H9 (cell line): Measurements from ENCODE around the gene PHGDH. TPM values are rescaled to one million over a fixed set of nuclear protein-coding genes. Genes with fewer than 3 reads are reported as not detected.

Source experiments
- DNase-seq: peaks from one replicate; pipeline ENCODE4 v3.0.0-alpha.2; 2017
- H2AFZ ChIP-seq: one replicate; pipeline ENCODE4 v1.6.1; 2013; ENCODE audit warnings: mild to moderate bottlenecking, low read length, control low read depth, moderate library complexity
- H2AK5ac ChIP-seq: 2 replicates; pipeline ENCODE4 v1.6.1; 2013; ENCODE audit warnings: low read length, control low read depth, mixed read lengths; ENCODE audit not compliant: insufficient read length
- H2BK120ac ChIP-seq: one replicate; pipeline ENCODE4 v1.6.1; 2013; ENCODE audit warnings: low read depth, mild to moderate bottlenecking, low read length, control low read depth, inconsistent platforms; ENCODE audit not compliant: poor library complexity, severe bottlenecking
- H2BK12ac ChIP-seq: 2 replicates; pipeline ENCODE4 v1.6.1; 2013; ENCODE audit warnings: low read length, control low read depth, mixed read lengths, low read depth; ENCODE audit not compliant: insufficient read length
- H2BK15ac ChIP-seq: 2 replicates; pipeline ENCODE4 v1.6.1; 2013; ENCODE audit warnings: low read depth, low read length, control low read depth
- H2BK20ac ChIP-seq: one replicate; pipeline ENCODE4 v1.6.1; 2013; ENCODE audit warnings: low read depth, mild to moderate bottlenecking, low read length, control low read depth, inconsistent platforms; ENCODE audit not compliant: poor library complexity, severe bottlenecking
- H2BK5ac ChIP-seq: 2 replicates; pipeline ENCODE4 v1.6.1; 2013; ENCODE audit warnings: low read length, control low read depth, mixed read lengths; ENCODE audit not compliant: insufficient read length
- H3K14ac ChIP-seq: 2 replicates; pipeline ENCODE4 v1.6.1; 2013; ENCODE audit warnings: low read length, control low read depth; ENCODE audit not compliant: insufficient read depth
- H3K18ac ChIP-seq: 2 replicates; pipeline ENCODE4 v1.6.1; 2013; ENCODE audit warnings: low read depth, mild to moderate bottlenecking, mixed read lengths, low read length, control low read depth; ENCODE audit not compliant: insufficient read length
- H3K23ac ChIP-seq: 2 replicates; pipeline ENCODE4 v1.6.1; 2013; ENCODE audit warnings: low read length, control low read depth, mixed read lengths, low read depth; ENCODE audit not compliant: insufficient read length
- H3K23me2 ChIP-seq: 2 replicates; pipeline ENCODE4 v1.6.1; 2013; ENCODE audit warnings: low read depth, mild to moderate bottlenecking, mixed read lengths, low read length, control low read depth; ENCODE audit not compliant: insufficient read length, poor library complexity, severe bottlenecking
- H3K27ac ChIP-seq: 2 replicates; pipeline ENCODE4 v1.5.1; 2013; ENCODE audit warnings: low read length, control low read depth, mixed read lengths, low read depth; ENCODE audit not compliant: insufficient read length
- H3K27me3 ChIP-seq: 2 replicates; pipeline ENCODE4 v1.6.1; 2013; ENCODE audit warnings: low read length, control low read depth, inconsistent platforms; ENCODE audit not compliant: insufficient read depth
- H3K4ac ChIP-seq: 2 replicates; pipeline ENCODE4 v1.6.1; 2013; ENCODE audit warnings: low read depth, mild to moderate bottlenecking, control low read depth, inconsistent platforms, low read length, moderate library complexity
- H3K4me1 ChIP-seq: 2 replicates; pipeline ENCODE4 v1.6.1; 2013; ENCODE audit warnings: low read length, control low read depth, inconsistent platforms; ENCODE audit not compliant: insufficient read depth
- H3K4me2 ChIP-seq: 2 replicates; pipeline ENCODE4 v1.6.1; 2013; ENCODE audit warnings: low read length, control low read depth, mixed read lengths; ENCODE audit not compliant: insufficient read length, insufficient read depth
- H3K56ac ChIP-seq: 2 replicates; pipeline ENCODE4 v1.6.1; 2013; ENCODE audit warnings: low read depth, mild to moderate bottlenecking, mixed read lengths, low read length, control low read depth; ENCODE audit not compliant: insufficient read length
- H3K79me1 ChIP-seq: 2 replicates; pipeline ENCODE4 v1.6.1; 2013; ENCODE audit warnings: low read depth, mild to moderate bottlenecking, moderate library complexity, low read length, control low read depth, inconsistent platforms; ENCODE audit not compliant: insufficient read depth, poor library complexity, severe bottlenecking
- H3K79me2 ChIP-seq: 2 replicates; pipeline ENCODE4 v1.6.1; 2013; ENCODE audit warnings: low read length, control low read depth, inconsistent platforms; ENCODE audit not compliant: insufficient read depth
- H3K9ac ChIP-seq: 2 replicates; pipeline ENCODE4 v1.6.1; 2013; ENCODE audit warnings: low read length, control low read depth, mixed read lengths; ENCODE audit not compliant: insufficient read length; ENCODE audit errors: extremely low read depth
- H3K9me3 ChIP-seq: one replicate; pipeline ENCODE4 v1.6.1; 2013; ENCODE audit warnings: low read depth, low read length, inconsistent platforms; ENCODE audit not compliant: control insufficient read depth
- H3T11ph ChIP-seq: one replicate; pipeline ENCODE4 v1.6.1; 2013; ENCODE audit warnings: mild to moderate bottlenecking, low read length, control low read depth, inconsistent platforms
- H4K20me1 ChIP-seq: one replicate; pipeline ENCODE4 v1.6.1; 2013; ENCODE audit not compliant: control insufficient read depth, insufficient read length, insufficient read depth
- H4K5ac ChIP-seq: 2 replicates; pipeline ENCODE4 v1.6.1; 2013; ENCODE audit warnings: low read depth, mild to moderate bottlenecking, mixed read lengths, low read length, control low read depth; ENCODE audit not compliant: insufficient read length
- H4K8ac ChIP-seq: replicated peaks from 2 replicates; pipeline ENCODE4 v1.6.1; 2013; ENCODE audit warnings: low read length, control low read depth, mixed read lengths, low read depth; ENCODE audit not compliant: insufficient read length
- H4K91ac ChIP-seq: 2 replicates; pipeline ENCODE4 v1.6.1; 2013; ENCODE audit warnings: low read depth, mild to moderate bottlenecking, moderate library complexity, mixed read lengths, low read length, control low read depth; ENCODE audit not compliant: insufficient read length
- H3K27ac Mint-ChIP-seq, 3 experiments: 2 replicates in 2 of 3; 3 replicates in 1 of 3; pipeline ENCODE4 v1.8.0; 2020 to 2021; ENCODE audit warnings: mixed read lengths in 3 of 3, mild to moderate bottlenecking in 1 of 3, moderate library complexity in 1 of 3
- H3K27me3 Mint-ChIP-seq: 2 replicates; pipeline ENCODE4 v1.8.0; 2021; ENCODE audit warnings: low read depth, mild to moderate bottlenecking, moderate library complexity, mixed read lengths
- H3K36me3 Mint-ChIP-seq, 3 experiments: 2 replicates in 2 of 3; 3 replicates in 1 of 3; pipeline ENCODE4 v1.8.0; 2020 to 2021; ENCODE audit warnings: low read depth in 3 of 3, mixed read lengths in 3 of 3; ENCODE audit not compliant: insufficient read depth in 1 of 3
- H3K4me1 Mint-ChIP-seq, 2 experiments: 2 replicates each; pipeline ENCODE4 v1.8.0; 2020; ENCODE audit warnings: mixed read lengths in 2 of 2
- H3K4me3 Mint-ChIP-seq, 2 experiments: 2 replicates in 1 of 2; 3 replicates in 1 of 2; pipeline ENCODE4 v1.8.0; 2020 to 2021; ENCODE audit warnings: mild to moderate bottlenecking in 2 of 2, mixed read lengths in 2 of 2, moderate library complexity in 1 of 2
- H3K9me3 Mint-ChIP-seq, 2 experiments: 2 replicates in 1 of 2; 3 replicates in 1 of 2; pipeline ENCODE4 v1.8.0; 2020; ENCODE audit warnings: mild to moderate bottlenecking in 2 of 2, mixed read lengths in 2 of 2, moderate library complexity in 1 of 2
- CTCF ChIP-seq: fragments of 200-600 bp; sonication (generic); conservative IDR thresholded peaks from 3 replicates; pipeline ENCODE4 v1.8.0; 2021; ENCODE audit warnings: antibody characterized with exemption, mild to moderate bottlenecking
- WGBS: extraction: QIAGEN DNeasy Blood & Tissue Kit; methylation state at CpG from one replicate; pipeline ENCODE4 v1.1.7; 2013; ENCODE audit warnings: missing lambda C conversion rate, low lambda C conversion rate, mixed read lengths; ENCODE audit not compliant: insufficient read length; ENCODE audit errors: extremely low coverage; 5-methylcytosine and 5-hydroxymethylcytosine counted together
- total RNA-seq: library from RNA; stranded (reverse); gene quantifications from 2 replicates; pipeline ENCODE4 v1.2.1, GENCODE V29; 2021

PHGDH gene
- total RNA-seq, 1 experiment from 2014 or later: 458 TPM

DNA sequence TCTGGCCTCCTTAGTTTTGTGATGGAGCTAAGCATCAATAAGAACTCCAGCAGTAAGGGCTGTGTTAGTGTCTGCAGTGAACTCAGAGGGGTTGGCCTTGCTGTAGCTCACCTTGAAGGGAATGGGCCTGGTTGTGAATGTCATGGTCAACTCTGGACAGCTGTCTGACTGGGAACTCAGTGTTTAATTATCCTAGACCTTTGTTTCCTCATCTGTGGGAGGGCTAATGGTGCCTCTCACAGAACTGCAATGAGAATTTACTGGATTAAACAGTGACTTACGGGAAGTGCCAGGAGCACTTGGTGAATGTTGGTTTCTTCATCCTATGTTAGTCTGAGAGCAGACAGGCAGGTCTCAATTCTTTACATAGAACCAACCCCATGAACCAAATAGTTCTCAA lies 33.3 kb downstream of the PHGDH start:
- Mint-ChIP-seq H3K27me3 (peaks cover 1% of the 10 kb centered on the region), H3K4me3 (no peak overlapping the region), H3K9me3 (no peaks in the 10 kb centered on the region; a peak in 1 of 5 replicates), H3K36me3 (peaks cover 26 to 43% (median 36%) of the 10 kb centered on the region in 3 experiments; a peak in 6 of 7 replicates), H3K4me1 (peaks cover 22 to 33% of the 10 kb centered on the region in 2 experiments), H3K27ac (no peak overlapping the region)
- H3K27ac ChIP-seq: no peak overlapping the region
- H3K23ac ChIP-seq: no peak overlapping the region
- no peak overlapping the region for H3K9ac ChIP-seq
- no peak overlapping the region for H2BK5ac ChIP-seq
- no peaks in the 10 kb centered on the region for H4K20me1 ChIP-seq
- H3K4me1 ChIP-seq: peaks cover 4% of the 10 kb centered on the region; the same call in 1 of the 2 replicates
- no peak overlapping the region for H3K14ac ChIP-seq
- no peak overlapping the region for H4K8ac ChIP-seq
- H2BK20ac ChIP-seq: no peak overlapping the region
- no peaks in the 10 kb centered on the region; the same call in 1 of the 2 replicates for H3K27me3 ChIP-seq
- H2BK12ac ChIP-seq: no peak overlapping the region
- WGBS: no CpG with 5 or more reads among the region's 1 CpG
- H2BK15ac ChIP-seq: no peak overlapping the region
- H3K56ac ChIP-seq: no peak overlapping the region
- no peak overlapping the region for H3K4me2 ChIP-seq
- no peak overlapping the region for H3K18ac ChIP-seq
- TF ChIP-seq CTCF: no peak
- no peak for DNase-seq
- no peak overlapping the region for H2BK120ac ChIP-seq
- H3K9me3 ChIP-seq: no peaks in the 10 kb centered on the region
- H3K4ac ChIP-seq: no peak overlapping the region
- no peak overlapping the region for H2AK5ac ChIP-seq
- no peaks in the 10 kb centered on the region for H3K79me1 ChIP-seq
- H3T11ph ChIP-seq: no peak overlapping the region
- no peaks in the 10 kb centered on the region for H3K79me2 ChIP-seq
- H3K23me2 ChIP-seq: no peaks in the 10 kb centered on the region
- no peak overlapping the region for H4K91ac ChIP-seq
- no peak overlapping the region for H4K5ac ChIP-seq
- H2AFZ ChIP-seq: no peak overlapping the region
